Keratinocyte (primary cell): ENCODE data around the gene ACBD6.

Source experiments
- CTCF ChIP-seq, 3 experiments: IDR thresholded peaks in 1 of 3; conservative IDR thresholded peaks in 1 of 3; optimal IDR thresholded peaks in 1 of 3; 2 replicates in 2 of 3; 3 replicates in 1 of 3; pipeline versions ENCODE3 to v1.5.1; 2011; ENCODE audit warnings: low read length in 3 of 3, mild to moderate bottlenecking in 3 of 3, moderate library complexity in 2 of 3, control low read depth in 1 of 3, inconsistent platforms in 1 of 3; ENCODE audit not compliant: insufficient read depth in 2 of 3; ENCODE audit errors: extremely low read depth in 1 of 3
- EZH2 ChIP-seq: IDR thresholded peaks from one replicate; pipeline ENCODE4 v1.6.1; 2012; ENCODE audit warnings: inconsistent platforms, mild to moderate bottlenecking, low read length, moderate library complexity

- no peak for TF ChIP-seq CTCF (optimal IDR thresholded peaks at IDR 0.05 in 1 of 3, IDR thresholded peaks at IDR 0.05 in 1 of 3, conservative IDR thresholded peaks at IDR 0.05 in 1 of 3; ENCODE audit: extremely low read depth in 1 of 3, insufficient read depth in 2 of 3, low read length in 3 of 3)
- no peak for TF ChIP-seq EZH2
Measured at GRCh38 chr1:180387413-180387812, 115.0 kb downstream of the ACBD6 start.
